ENCODE measurements around the gene POU6F1. TPM values are rescaled to one million over a fixed set of nuclear protein-coding genes. Genes with fewer than 3 reads are reported as not detected.

Gene POU6F1
- total and polyA plus RNA-seq, 9 of the 15 experiments (the other 6 are each of a cell fraction or from before 2014, with no cell fraction given), result 0.14 to 3.3 (median 1.1) TPM

- peak; percentile 94 for TF ChIP-seq PKNOX1 (IDR thresholded peaks at IDR 0.05)
- peak; percentile 73; the same call in 1 of the 2 replicates for TF ChIP-seq NR2C2 (CRISPR knock-in tag; IDR thresholded peaks at IDR 0.05)
- TF ChIP-seq NR2C2 (tag; IDR thresholded peaks at IDR 0.05), result peak; percentile 96
- TF ChIP-seq HINFP (tag; conservative IDR thresholded peaks at IDR 0.05; ENCODE audit: low read depth), result peak; percentile 84
- TF ChIP-seq ZC3H4 (CRISPR knock-in tag; IDR thresholded peaks at IDR 0.05; ENCODE audit: borderline replicate concordance), result no peak
- no peak for TF ChIP-seq ZBTB33 (CRISPR knock-in tag; IDR thresholded peaks at IDR 0.05)
- no peak for TF ChIP-seq NFATC3 (IDR thresholded peaks at IDR 0.05)
- no peak for TF ChIP-seq CBX8 (IDR thresholded peaks at IDR 0.05; ENCODE audit: borderline replicate concordance, extremely low read depth, low read depth, low read length, poor library complexity, severe bottlenecking)
- TF ChIP-seq LEF1 (IDR thresholded peaks at IDR 0.05), result peak; percentile 45; the same call in 1 of the 2 replicates
- TF ChIP-seq MTA1 (IDR thresholded peaks at IDR 0.05; ENCODE audit: borderline replicate concordance), result 0 out of 2 replicates have a peak, but pooled peaks have one; percentile 44
- no peak; the same call in 1 of the 2 replicates for TF ChIP-seq ZBTB26 (CRISPR knock-in tag; IDR thresholded peaks at IDR 0.05)
- TF ChIP-seq ELF4 (CRISPR knock-in tag; IDR thresholded peaks at IDR 0.05), result peak; percentile 46; the same call in 1 of the 2 replicates
- TF ChIP-seq MBD2 (IDR thresholded peaks at IDR 0.05; ENCODE audit: borderline replicate concordance, low read depth), result peak; percentile 93
- TF ChIP-seq NCOA4 (IDR thresholded peaks at IDR 0.05; ENCODE audit: partially characterized antibody), result no peak
- no peak for TF ChIP-seq ZNF589 (CRISPR knock-in tag; IDR thresholded peaks at IDR 0.05; ENCODE audit: low read depth)
- no peak for TF ChIP-seq BCL6 (CRISPR knock-in tag; IDR thresholded peaks at IDR 0.05)
- no peak for TF ChIP-seq MCM5 (IDR thresholded peaks at IDR 0.05; ENCODE audit: low read depth)
- TF ChIP-seq HEY1 (CRISPR knock-in tag; IDR thresholded peaks at IDR 0.05; ENCODE audit: borderline replicate concordance), result no peak
- TF ChIP-seq NFXL1 (CRISPR knock-in tag; IDR thresholded peaks at IDR 0.05), result no peak
- peak; percentile 62 for TF ChIP-seq ZEB2 (IDR thresholded peaks at IDR 0.05)
- TF ChIP-seq ZNF395 (CRISPR knock-in tag; IDR thresholded peaks at IDR 0.05), result peak; percentile 52; the same call in 1 of the 2 replicates
Observed at GRCh38 chr12:51172515-51173431, 45.1 kb downstream of the POU6F1 start, which contains the start of gene TFCP2 (continued).

Data from K562 (cell line).